Astrocyte (in vitro differentiated cells and primary cell): ENCODE measurements around the gene FTSJ1.

Experiments
- CTCF ChIP-seq: IDR thresholded peaks from 2 replicates; pipeline ENCODE4 v1.5.1; 2011; ENCODE audit warnings: low read depth, mild to moderate bottlenecking, inconsistent platforms, low read length, moderate library complexity; ENCODE audit not compliant: insufficient read depth
- EZH2 ChIP-seq: IDR thresholded peaks from 2 replicates; pipeline ENCODE4 v1.6.1; 2012; ENCODE audit warnings: mild to moderate bottlenecking, low read length, inconsistent platforms; ENCODE audit not compliant: insufficient read depth

GRCh38 chrX:48516987-48517386, 41.0 kb downstream of the FTSJ1 start:
- TF ChIP-seq CTCF (no peak), EZH2 (no peak)
